GM19455 (cell line): ENCODE results near the gene LILRB1.
"Not testable (repeated sequence)": the region's sequence is repeated elsewhere in the genome, so short reads cannot be mapped to it uniquely, and the experiment has no call there.

Experiments
- ATAC-seq: cut with Tn5 transposase; IDR thresholded peaks from one replicate; pipeline ENCODE4 v1.9.1; 2021; ENCODE audit not compliant: unreplicated experiment

LILRB1 gene

DNA sequence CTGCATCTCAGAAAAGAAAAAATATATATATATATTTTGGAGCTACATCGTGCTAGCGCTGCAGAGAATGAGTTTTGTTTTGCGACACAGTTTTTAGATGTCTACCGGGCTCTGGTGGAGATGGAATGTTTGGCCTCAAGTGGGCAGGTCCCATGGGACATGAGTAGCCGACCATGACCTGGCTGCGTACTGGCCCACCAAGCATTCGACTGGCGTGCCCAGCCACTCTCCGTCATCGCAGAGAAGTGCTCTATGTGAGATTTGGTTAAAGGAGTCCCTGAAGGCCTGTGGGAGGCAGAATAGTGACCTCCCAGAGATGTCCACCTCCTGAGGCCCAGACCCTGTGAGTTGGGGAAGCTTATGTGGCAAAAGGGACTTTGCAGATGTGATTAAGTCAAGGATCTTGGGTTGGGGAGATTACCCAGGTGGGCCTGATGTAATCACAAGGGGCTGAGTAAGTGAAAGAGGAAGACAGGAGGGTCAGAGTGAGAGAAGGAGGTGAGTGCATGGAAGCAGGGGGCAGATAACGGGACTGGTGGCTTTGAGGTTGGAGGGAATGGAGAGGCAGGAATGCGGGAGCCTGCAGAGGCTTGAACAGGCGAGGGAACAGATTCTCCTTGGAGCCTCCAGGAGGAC lies 31.7 kb downstream of the LILRB1 start:
- no peak for ATAC-seq

DNA sequence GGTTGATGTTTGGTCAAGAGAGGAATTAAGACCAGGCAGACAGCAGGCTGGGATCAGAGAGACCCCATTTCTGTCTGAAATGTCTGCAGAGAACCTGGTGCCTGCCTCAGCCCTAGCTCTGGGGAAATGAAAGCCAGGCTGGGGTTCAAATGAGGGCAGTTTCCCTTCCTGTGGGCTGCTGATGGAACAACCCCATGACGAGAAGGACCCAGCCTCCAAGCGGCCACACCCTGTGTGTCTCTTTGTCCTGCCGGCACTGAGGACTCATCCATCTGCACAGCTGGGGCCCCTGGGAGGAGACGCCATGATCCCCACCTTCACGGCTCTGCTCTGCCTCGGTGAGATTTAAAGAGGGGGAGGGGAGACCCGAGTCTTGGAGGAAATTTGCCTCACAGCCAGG lies 32.4 kb downstream of the LILRB1 start, which contains the start of gene LILRB4:
TSS of gene LILRB4 (plus strand) at position 256 of the 400 bp plus-strand sequence. CDS start at position 305, 49 bp downstream.
- ATAC-seq: no peak

DNA sequence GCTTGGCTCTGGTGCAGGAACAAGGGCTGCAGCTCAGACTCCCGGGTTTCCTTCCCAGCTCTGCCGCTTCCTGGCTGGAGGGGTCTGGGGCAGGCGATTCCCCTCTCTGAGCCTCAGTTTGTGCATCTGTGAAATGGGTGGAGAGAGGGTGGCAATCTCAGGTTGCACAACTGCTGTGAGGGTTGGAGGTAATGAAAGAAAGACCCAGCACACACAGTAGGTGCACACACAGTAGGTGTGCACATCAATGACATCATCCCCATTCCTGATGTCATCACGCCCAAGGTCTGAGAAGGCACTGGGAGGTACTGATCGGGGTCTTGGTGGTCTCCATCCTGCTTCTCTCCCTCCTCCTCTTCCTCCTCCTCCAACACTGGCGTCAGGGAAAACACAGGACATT lies 35.2 kb downstream of the LILRB1 start:
- no peak for ATAC-seq

DNA sequence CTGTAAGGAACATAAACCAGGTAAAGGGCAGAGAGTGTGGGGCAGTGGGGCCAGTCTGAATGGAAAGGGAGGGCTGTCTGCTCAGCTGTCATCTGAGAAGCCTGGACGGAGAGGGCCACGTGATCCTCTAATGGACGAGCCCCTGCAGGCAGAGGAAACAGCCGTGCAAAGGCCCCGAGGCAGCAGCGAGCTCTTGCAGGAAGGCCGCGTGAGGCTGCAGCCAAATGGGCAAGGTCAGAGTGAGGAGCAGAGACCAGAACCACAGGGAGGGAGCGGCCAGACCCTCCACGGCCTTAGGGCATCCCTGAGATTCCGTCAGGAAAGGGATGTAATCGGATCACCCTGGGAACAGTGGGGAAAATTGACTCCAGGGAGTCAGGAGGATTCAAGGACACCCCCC lies 36.9 kb downstream of the LILRB1 start:
- ATAC-seq: no peak

DNA sequence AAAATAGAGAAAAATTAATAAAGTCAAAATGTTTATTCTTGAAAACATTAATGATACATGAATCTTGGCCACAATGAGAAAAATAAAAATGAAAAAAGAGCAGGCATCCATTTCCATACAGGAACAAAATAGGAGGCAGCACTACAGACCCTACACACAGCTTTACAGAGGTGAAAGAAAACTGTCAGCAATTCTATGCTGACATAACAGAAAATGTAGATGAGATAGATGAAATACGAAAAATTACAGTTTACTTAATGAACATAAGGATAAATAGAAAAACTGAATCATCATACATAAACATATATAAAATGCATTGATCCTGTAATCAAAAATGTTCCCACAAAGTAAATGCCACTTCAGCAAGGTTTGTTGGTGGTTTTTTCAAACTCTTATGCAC lies 38.1 kb downstream of the LILRB1 start:
- ATAC-seq: no peak

DNA sequence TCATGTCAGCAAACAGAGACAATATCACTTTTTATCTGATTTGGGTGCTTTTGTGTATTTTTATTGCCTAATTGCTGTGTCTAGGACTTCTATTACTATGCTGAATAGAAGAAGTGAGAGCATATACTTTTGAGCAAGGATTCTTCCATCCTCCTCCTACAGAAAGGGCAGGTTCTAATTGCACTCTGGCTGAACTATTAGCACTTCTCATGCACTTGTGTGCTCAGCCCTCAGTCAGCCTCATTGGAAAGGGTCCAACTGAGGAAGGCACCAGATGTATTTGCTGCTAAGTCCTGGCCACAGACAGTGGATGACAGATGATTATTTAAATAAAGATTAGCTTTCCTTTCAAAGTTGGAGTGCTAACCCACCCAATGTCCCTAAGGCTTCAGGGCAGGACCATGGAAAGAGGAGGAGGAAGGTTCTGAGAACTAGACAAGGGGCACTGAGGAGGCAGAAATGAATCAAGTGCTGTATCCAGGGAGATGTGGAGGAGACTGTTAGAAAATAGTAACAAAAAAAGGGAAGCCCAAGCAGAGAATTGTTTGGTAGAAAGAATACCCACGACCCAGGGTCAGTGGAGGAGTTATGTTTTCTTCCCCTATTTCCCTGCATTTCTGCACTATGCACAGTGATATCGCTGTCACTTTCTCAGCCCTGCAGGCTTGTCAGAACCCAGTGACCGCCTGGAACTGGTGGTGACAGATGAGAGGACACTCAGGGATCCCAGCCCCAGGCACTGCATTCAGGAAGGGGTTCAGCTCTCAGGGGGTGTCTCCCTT lies 40.5 kb downstream of the LILRB1 start:
- ATAC-seq: no peak

DNA sequence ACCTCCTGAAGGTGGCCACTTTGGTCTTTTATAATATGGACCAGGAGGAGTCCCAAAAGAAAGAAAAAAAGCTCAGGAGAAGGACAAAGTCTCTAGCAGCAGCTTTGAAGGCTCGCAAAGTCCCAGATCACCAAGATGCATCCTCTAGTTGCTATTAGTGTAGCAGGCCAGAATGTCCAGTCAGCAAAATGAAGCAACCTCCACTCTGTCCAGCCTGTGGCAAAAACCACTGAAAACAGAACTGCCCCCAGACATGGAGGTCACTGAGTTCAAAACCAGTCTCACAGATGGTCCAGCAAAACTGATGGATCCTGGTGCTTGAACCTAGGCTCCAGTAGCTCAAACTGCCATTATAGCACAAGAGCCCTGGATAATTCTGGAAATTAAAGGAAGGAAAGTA lies 42.9 kb downstream of the LILRB1 start:
- ATAC-seq: no peak

DNA sequence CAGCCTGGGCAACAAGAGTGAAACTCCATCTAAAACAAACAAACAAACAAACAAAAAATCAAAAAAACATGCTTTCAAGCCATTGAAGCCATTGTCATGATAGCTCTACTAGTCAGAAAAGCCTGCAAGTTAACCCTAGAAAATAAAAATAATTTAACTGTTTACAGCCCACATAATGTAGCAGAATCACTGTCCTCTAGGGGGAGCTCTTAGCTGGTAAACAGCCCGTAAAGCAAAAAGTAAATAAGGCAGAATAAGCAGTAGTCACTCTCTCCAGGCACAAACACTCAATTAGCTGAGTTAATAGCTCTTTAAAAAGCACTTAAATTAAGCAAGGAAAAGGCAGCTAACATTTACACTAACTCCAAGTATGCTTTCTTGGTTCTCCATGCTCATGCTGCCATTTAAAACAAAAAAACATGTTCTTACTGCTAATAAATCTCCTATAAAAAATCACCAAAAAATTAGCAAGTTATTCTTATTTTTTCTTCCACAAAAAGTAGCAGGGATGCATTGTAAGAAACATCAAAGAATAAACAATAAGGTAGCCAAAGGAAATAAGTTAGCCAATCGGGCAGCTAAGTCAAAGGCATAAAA lies 43.8 kb downstream of the LILRB1 start:
- no peak for ATAC-seq

DNA sequence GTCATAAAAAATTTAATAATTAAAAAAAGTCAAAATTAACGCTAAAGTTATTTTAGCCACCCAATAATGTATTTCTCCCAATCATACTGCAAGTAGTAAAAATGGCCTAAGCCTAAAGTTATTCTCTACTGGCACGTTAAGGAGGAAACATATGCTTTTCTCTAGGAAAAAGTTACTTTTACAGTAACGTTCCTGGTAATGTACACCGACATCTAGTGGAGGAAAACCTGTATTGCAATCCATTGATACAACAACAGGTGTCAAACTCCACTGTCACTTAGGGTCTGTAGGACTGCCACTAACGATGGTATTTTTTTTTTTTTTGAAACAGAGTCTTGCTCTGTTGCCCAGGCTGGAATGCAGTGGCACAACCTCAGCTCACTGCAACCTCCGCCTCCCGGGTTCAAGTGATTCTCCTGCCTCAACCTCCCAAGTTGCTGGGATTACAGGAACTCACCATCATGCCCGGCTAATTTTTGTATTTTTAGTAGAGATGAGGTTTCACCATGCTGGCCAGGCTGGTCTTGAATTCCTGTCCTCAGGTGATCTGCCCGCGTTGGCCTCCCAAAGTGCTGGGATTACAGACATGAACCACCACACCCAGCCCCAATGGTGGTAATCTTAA lies 46.0 kb downstream of the LILRB1 start:
- not testable (repeated sequence) for ATAC-seq

DNA sequence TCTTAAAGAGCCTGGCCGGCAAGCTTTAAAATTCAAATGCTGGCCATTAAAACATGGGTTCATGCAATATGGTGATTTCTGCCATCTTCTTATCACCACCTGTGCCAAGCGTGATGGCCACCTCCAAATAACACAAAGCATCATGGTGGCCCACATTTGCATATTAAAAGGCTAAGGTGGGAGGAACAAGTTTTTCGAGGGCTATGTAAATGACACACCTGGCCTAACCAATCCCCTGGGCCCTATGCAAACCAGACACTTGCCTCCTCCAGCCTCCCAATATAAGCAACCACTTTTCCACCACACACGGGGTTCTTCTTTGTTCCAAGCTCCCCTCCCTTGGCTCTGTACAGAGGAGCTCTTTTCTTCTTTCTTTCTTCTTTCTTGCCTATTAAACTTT lies 46.9 kb downstream of the LILRB1 start:
- no peak for ATAC-seq

DNA sequence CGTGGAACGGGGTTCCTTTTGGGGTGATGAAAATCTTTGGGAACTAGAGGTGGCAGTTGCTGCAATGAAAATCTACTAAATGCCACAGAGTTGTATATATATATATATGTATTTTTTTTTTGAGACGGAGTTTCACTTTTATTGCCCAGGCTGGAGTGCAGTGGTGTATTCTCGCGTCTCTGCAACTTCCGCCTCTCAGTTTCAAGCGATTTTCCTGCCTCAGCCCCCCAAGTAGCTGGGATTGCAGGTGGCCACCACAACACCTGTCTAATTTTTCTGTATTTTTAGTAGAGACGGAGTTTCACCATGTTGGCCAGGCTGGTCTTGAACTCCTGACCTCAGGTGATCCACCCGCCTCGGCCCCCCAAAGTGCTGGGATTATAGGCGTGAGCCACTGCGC lies 51.3 kb downstream of the LILRB1 start:
- ATAC-seq: not testable (repeated sequence)

DNA sequence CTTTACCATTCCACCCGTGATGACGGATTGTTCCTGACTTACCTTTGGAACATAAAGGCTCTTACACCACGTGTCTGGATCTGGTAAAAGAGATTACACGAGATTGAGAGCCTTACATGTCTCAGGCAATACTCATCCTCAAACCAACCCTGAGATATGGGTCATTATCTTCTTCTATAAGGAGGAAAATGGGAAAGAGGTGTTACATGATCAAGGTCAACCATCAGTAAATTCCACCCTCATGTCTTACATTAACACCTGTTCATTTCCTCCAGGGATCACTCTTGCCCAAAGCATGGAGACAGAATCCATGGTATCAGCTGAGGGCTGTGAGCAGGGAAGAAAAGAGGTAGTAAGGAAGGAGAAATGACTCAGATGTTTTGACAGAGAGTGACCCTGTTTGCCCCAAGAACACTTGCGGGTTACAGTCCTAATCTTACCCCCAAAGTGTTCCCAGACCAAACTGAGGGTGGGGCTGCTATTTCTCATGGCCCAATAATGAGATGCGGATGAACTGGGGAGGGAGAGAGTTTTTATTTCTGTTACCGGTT lies 52.1 kb downstream of the LILRB1 start:
- ATAC-seq: no peak

DNA sequence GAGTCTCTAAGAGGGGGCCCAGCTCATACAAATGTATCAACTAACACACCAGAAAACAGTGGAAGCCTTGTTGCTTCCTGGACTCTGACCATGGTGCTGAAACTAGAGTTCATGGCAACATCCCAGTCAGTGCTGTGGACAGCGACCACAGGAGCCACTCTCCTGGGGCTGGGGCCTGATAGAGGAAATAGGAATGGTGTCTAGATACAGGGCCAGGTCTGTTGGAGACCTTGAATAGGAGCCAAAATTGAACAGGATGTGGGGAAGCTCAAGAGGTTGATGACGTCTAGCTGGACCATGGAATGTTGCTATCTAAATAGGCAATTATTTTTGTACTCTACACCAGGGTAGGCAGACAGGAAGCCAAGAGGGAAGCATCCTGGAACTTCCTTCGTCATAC lies 54.2 kb downstream of the LILRB1 start:
- no peak for ATAC-seq
